Measurements from ENCODE around the gene DYNLT1. TPM values are rescaled to one million over a fixed set of nuclear protein-coding genes. Genes with fewer than 3 reads are reported as not detected.
A peak's percentile ranks its signal among the peaks of the same experiment; 100 is the strongest.

Gene DYNLT1
- total RNA-seq, 1 donor: 54.3 TPM

DNA sequence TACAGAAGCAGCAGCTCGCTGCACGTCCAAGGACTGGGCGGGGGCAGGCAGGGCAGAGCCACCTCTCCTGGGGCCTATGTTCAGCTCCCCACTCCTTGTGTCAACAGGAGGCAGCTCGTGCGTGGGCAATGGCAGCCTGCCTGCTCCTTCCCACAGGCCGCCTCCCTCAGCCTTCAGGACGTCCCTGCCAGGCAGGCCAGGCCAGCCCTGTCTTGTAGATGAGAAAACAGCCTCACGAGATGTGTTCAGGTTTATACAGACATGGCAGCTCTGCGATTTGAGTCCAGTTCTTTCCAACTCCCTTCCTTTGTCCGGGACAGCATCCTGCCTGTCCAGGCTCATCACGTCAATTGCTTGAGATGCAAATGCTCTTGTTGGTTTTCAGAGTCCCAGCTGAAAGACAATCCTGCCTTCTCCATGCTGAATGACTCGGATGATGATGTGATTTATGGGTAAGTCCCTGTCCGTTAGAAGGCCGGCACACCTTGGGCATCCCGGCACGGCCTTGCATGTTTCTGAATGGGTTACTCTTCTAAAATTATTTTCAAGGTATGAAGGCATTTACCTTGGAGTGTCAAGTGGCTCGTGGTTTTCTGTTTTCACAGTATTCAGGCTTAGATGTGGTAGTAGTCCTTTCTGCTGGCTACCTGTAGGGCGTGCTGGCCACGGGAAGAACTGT lies 13.5 kb downstream of the DYNLT1 start:
- Histone ChIP-seq H3K4me3 (ENCODE audit: insufficient read depth, low read length) (peak overlapping the region; percentile 40), H3K36me3 (ENCODE audit: insufficient read depth, low read length) (peaks cover 56% of the 10 kb centered on the region)

DNA sequence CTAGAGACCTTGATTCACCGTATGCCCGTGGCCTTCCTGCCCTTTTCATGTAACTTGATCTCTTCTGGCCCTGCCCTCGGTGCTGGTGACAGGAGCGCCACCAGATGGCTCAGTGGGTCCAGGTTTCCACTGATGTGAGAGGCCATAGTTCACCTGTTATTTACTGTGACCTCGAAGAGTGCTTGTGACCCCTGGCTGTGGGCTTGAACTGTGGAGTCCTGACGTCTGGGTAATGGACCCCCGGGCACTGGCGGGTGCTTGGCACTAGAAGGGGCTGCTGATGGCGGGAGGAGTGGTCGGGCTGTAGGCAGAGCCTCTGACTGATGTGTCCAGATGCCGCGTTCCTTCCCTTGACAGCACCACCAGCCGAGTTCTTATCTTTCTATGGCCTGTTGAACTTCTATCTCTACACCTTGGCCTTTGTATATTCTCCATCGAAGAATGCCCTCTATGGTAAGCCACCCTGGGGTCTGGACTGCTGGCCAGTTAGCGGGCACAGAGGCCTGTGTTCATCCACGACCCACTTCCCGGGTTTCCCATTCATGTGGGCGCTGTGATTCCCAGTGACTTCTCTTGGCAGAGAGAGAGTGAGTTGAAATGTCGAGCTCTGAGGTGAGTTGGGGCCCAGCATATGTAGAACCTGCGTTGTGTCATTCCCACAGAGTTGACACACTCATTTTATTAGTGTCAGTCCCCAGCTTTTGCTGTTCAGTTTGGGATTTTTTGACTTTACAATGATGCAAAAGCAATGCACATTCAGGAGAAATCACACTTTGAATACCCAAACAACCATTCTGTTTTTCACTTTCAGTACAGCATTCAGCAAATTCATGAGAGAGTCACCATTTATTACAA lies 14.9 kb downstream of the DYNLT1 start:
- Histone ChIP-seq H3K4me2 (ENCODE audit: insufficient read depth, low read length) (no peak overlapping the region), H2AFZ (ENCODE audit: low read length) (no peak overlapping the region), H4K20me1 (ENCODE audit: insufficient read depth, low read length) (peaks cover 4% of the 10 kb centered on the region), H3K4me3 (ENCODE audit: insufficient read depth, low read length) (no peak overlapping the region), H3K79me2 (ENCODE audit: insufficient read depth, low read length) (peaks cover 21% of the 10 kb centered on the region), H3K36me3 (ENCODE audit: insufficient read depth, low read length) (peaks cover 53% of the 10 kb centered on the region), H3K9me3 (ENCODE audit: low read depth, low read length) (no peaks in the 10 kb centered on the region), H3K4me1 (ENCODE audit: insufficient read depth, low read length) (peaks cover 27% of the 10 kb centered on the region), H3K27me3 (ENCODE audit: insufficient read depth, low read length) (no peaks in the 10 kb centered on the region), H3K27ac (ENCODE audit: low read depth, low read length) (no peak overlapping the region)
- DNase-seq (ENCODE audit: insufficient read length, low spot score, missing footprints): no peak
- TF ChIP-seq, protein P1, sequence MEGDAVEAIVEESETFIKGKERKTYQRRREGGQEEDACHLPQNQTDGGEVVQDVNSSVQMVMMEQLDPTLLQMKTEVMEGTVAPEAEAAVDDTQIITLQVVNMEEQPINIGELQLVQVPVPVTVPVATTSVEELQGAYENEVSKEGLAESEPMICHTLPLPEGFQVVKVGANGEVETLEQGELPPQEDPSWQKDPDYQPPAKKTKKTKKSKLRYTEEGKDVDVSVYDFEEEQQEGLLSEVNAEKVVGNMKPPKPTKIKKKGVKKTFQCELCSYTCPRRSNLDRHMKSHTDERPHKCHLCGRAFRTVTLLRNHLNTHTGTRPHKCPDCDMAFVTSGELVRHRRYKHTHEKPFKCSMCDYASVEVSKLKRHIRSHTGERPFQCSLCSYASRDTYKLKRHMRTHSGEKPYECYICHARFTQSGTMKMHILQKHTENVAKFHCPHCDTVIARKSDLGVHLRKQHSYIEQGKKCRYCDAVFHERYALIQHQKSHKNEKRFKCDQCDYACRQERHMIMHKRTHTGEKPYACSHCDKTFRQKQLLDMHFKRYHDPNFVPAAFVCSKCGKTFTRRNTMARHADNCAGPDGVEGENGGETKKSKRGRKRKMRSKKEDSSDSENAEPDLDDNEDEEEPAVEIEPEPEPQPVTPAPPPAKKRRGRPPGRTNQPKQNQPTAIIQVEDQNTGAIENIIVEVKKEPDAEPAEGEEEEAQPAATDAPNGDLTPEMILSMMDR (IDR thresholded peaks at IDR 0.05; ENCODE audit: extremely low read depth, low read depth, low read length): no peak

More for the DNA sequence above, 13.5 kb downstream of the DYNLT1 start:
- Histone ChIP-seq H3K9me3 (ENCODE audit: low read depth, low read length) (no peaks in the 10 kb centered on the region), H3K27me3 (ENCODE audit: insufficient read depth, low read length) (no peaks in the 10 kb centered on the region), H2AFZ (ENCODE audit: low read length) (peak overlapping the region; percentile 13), H4K20me1 (ENCODE audit: insufficient read depth, low read length) (peaks cover 4% of the 10 kb centered on the region), H3K4me1 (ENCODE audit: insufficient read depth, low read length) (peaks cover 24% of the 10 kb centered on the region), H3K4me2 (ENCODE audit: insufficient read depth, low read length) (peak overlapping the region; percentile 66), H3K27ac (ENCODE audit: low read depth, low read length) (peak overlapping the region; percentile 88), H3K79me2 (ENCODE audit: insufficient read depth, low read length) (peaks cover 21% of the 10 kb centered on the region)
- TF ChIP-seq, protein P1 (IDR thresholded peaks at IDR 0.05; ENCODE audit: extremely low read depth, low read depth, low read length): no peak
- DNase-seq (ENCODE audit: insufficient read length, low spot score, missing footprints): peak; percentile 97

DNA sequence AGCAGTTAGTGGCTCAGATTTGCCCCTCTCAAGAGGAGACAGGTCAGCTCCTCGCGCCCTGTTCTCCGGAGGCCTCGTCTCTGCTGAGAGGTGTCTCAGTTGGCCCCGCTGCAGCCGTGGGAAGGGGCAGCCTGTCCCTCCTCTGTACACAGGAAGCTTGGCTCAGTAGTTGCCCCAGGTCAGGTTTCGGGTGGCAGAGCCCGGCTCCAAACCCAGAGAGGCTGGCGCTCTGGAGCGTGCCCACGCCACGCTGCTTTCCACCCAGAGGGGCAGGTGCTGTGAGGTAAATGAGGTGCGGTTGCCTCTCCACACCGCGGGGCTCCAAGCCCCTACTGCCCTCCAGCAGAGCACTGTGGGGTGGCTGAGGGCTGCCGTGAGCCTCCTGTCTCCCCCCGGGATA lies 16.0 kb downstream of the DYNLT1 start:
- Histone ChIP-seq H2AFZ (ENCODE audit: low read length) (no peak overlapping the region), H3K4me1 (ENCODE audit: insufficient read depth, low read length) (peaks cover 27% of the 10 kb centered on the region), H3K4me2 (ENCODE audit: insufficient read depth, low read length) (no peak overlapping the region), H3K79me2 (ENCODE audit: insufficient read depth, low read length) (peaks cover 20% of the 10 kb centered on the region), H3K36me3 (ENCODE audit: insufficient read depth, low read length) (peaks cover 46% of the 10 kb centered on the region), H3K9me3 (ENCODE audit: low read depth, low read length) (no peaks in the 10 kb centered on the region), H3K27ac (ENCODE audit: low read depth, low read length) (no peak overlapping the region), H3K27me3 (ENCODE audit: insufficient read depth, low read length) (no peaks in the 10 kb centered on the region), H4K20me1 (ENCODE audit: insufficient read depth, low read length) (peaks cover 4% of the 10 kb centered on the region), H3K4me3 (ENCODE audit: insufficient read depth, low read length) (no peak overlapping the region)
- TF ChIP-seq, protein P1 (IDR thresholded peaks at IDR 0.05; ENCODE audit: extremely low read depth, low read depth, low read length): no peak
- no peak for DNase-seq (ENCODE audit: insufficient read length, low spot score, missing footprints)

DNA sequence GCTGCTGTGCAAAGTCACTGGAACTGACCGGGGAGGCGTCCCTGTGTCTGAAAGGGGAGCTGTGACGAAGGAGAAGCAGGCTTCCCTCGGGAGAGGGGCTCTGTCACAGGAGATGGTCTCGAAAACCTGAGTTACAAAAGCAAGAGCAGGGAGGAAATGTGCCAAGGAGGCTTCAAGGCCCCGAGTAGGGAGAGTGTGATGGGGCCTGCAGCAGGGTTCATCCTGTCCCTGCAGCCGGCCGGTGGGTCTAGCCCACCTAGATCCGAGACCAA lies 16.7 kb downstream of the DYNLT1 start:
- TF ChIP-seq, protein P1 (IDR thresholded peaks at IDR 0.05; ENCODE audit: extremely low read depth, low read depth, low read length): no peak
- H3K4me3 ChIP-seq (ENCODE audit: insufficient read depth, low read length): no peak overlapping the region
- no peak overlapping the region for H3K4me2 ChIP-seq (ENCODE audit: insufficient read depth, low read length)
- H3K27ac ChIP-seq (ENCODE audit: low read depth, low read length): no peak overlapping the region
- no peak overlapping the region for H2AFZ ChIP-seq (ENCODE audit: low read length)
- peaks cover 4% of the 10 kb centered on the region for H4K20me1 ChIP-seq (ENCODE audit: insufficient read depth, low read length)
- H3K9me3 ChIP-seq (ENCODE audit: low read depth, low read length): no peaks in the 10 kb centered on the region
- peaks cover 27% of the 10 kb centered on the region for H3K4me1 ChIP-seq (ENCODE audit: insufficient read depth, low read length)
- peaks cover 16% of the 10 kb centered on the region for H3K79me2 ChIP-seq (ENCODE audit: insufficient read depth, low read length)
- H3K27me3 ChIP-seq (ENCODE audit: insufficient read depth, low read length): no peaks in the 10 kb centered on the region
- peaks cover 41% of the 10 kb centered on the region for H3K36me3 ChIP-seq (ENCODE audit: insufficient read depth, low read length)
- DNase-seq (ENCODE audit: insufficient read length, low spot score, missing footprints): no peak
